SK-N-SH treated with all-trans-retinoic acid at 6 μM for 48 hours (cell line): ENCODE data around the gene UBXN11.

Experiments used
- ARNTL ChIP-seq: fragments of 450-650 bp; formaldehyde crosslinking; IDR thresholded peaks from 2 replicates; pipeline ENCODE4 v1.5.0; 2020; ENCODE audit warnings: low read depth, mild to moderate bottlenecking, moderate library complexity, borderline replicate concordance
- CREB5 ChIP-seq: fragments of 250-450 bp; sonication (Bioruptor Pico); IDR thresholded peaks from 2 replicates; pipeline ENCODE4 v1.5.1; 2020; ENCODE audit warnings: low read depth, mild to moderate bottlenecking, moderate library complexity
- GLIS3 ChIP-seq: fragments of 250-450 bp; sonication (Bioruptor Pico); IDR thresholded peaks from 2 replicates; pipeline ENCODE4 v1.5.0; 2020; ENCODE audit warnings: mild to moderate bottlenecking, moderate library complexity
- ISL1 ChIP-seq: fragments of 250-450 bp; sonication (Bioruptor Pico); IDR thresholded peaks from 2 replicates; pipeline ENCODE4 v2.1.2; 2022; ENCODE audit warnings: mild to moderate bottlenecking, moderate library complexity
- OSR1 ChIP-seq: fragments of 250-450 bp; sonication (Bioruptor Pico); IDR thresholded peaks from 2 replicates; pipeline ENCODE4 v1.8.0; 2022; ENCODE audit warnings: moderate library complexity, mild to moderate bottlenecking, inconsistent platforms
- RARB ChIP-seq: fragments of 250-450 bp; sonication (Bioruptor Pico); IDR thresholded peaks from 2 replicates; pipeline ENCODE4 v1.8.0; 2021; ENCODE audit warnings: mild to moderate bottlenecking, moderate library complexity
- ZC3H10 ChIP-seq: fragments of 250-450 bp; sonication (Bioruptor Pico); IDR thresholded peaks from 2 replicates; pipeline ENCODE4 v1.5.1; 2021; ENCODE audit warnings: mild to moderate bottlenecking, moderate library complexity
- ZFP3 ChIP-seq: fragments of 250-450 bp; sonication (Bioruptor Pico); IDR thresholded peaks from 2 replicates; pipeline ENCODE4 v1.5.0; 2020; ENCODE audit warnings: mild to moderate bottlenecking, moderate library complexity
- ZFP30 ChIP-seq: fragments of 450-650 bp; formaldehyde crosslinking; IDR thresholded peaks from 2 replicates; pipeline ENCODE4 v1.5.0; 2022; ENCODE audit warnings: mild to moderate bottlenecking, moderate library complexity
- ZNF565 ChIP-seq: fragments of 450-650 bp; formaldehyde crosslinking; conservative IDR thresholded peaks from 2 replicates; pipeline ENCODE4 v1.5.0; 2020; ENCODE audit warnings: low read depth, mild to moderate bottlenecking, moderate library complexity
- ZNF70 ChIP-seq: fragments of 450-650 bp; formaldehyde crosslinking; IDR thresholded peaks from 2 replicates; pipeline ENCODE4 v1.5.0; 2020; ENCODE audit warnings: mild to moderate bottlenecking, moderate library complexity
- TF ChIP-seq, protein P1 (sequence below): fragments of 250-450 bp; sonication (Bioruptor Pico); IDR thresholded peaks from 2 replicates; pipeline ENCODE4 v1.8.0; 2021; ENCODE audit warnings: low read depth, mild to moderate bottlenecking, moderate library complexity, borderline replicate concordance
- TF ChIP-seq, protein P2 (sequence below): fragments of 250-450 bp; sonication (Bioruptor Pico); IDR thresholded peaks from 2 replicates; pipeline ENCODE4 v1.5.1; 2021; ENCODE audit warnings: mild to moderate bottlenecking, moderate library complexity

GRCh38 chr1:26283279-26283853, 23.1 kb downstream of the UBXN11 start:
- no peak for TF ChIP-seq ZNF565
- no peak for TF ChIP-seq GLIS3
- TF ChIP-seq, protein P1, sequence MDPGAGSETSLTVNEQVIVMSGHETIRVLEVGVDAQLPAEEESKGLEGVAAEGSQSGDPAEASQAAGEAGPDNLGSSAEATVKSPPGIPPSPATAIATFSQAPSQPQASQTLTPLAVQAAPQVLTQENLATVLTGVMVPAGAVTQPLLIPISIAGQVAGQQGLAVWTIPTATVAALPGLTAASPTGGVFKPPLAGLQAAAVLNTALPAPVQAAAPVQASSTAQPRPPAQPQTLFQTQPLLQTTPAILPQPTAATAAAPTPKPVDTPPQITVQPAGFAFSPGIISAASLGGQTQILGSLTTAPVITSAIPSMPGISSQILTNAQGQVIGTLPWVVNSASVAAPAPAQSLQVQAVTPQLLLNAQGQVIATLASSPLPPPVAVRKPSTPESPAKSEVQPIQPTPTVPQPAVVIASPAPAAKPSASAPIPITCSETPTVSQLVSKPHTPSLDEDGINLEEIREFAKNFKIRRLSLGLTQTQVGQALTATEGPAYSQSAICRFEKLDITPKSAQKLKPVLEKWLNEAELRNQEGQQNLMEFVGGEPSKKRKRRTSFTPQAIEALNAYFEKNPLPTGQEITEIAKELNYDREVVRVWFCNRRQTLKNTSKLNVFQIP (CRISPR knock-in tag), result no peak
- no peak for TF ChIP-seq ARNTL (CRISPR knock-in tag)
- TF ChIP-seq ZFP30 (CRISPR knock-in tag), result no peak
- no peak for TF ChIP-seq RARB
- TF ChIP-seq, protein P2, sequence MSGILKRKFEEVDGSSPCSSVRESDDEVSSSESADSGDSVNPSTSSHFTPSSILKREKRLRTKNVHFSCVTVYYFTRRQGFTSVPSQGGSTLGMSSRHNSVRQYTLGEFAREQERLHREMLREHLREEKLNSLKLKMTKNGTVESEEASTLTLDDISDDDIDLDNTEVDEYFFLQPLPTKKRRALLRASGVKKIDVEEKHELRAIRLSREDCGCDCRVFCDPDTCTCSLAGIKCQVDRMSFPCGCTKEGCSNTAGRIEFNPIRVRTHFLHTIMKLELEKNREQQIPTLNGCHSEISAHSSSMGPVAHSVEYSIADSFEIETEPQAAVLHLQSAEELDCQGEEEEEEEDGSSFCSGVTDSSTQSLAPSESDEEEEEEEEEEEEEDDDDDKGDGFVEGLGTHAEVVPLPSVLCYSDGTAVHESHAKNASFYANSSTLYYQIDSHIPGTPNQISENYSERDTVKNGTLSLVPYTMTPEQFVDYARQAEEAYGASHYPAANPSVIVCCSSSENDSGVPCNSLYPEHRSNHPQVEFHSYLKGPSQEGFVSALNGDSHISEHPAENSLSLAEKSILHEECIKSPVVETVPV (CRISPR knock-in tag), result no peak
- no peak for TF ChIP-seq OSR1 (CRISPR knock-in tag)
- no peak for TF ChIP-seq ZC3H10 (CRISPR knock-in tag)
- TF ChIP-seq ZNF70, result no peak
- TF ChIP-seq ZFP3 (CRISPR knock-in tag), result no peak
- TF ChIP-seq CREB5, result no peak
- TF ChIP-seq ISL1 (CRISPR knock-in tag), result no peak
